ENCODE measurements around the gene GRHL1. TPM values are rescaled to one million over a fixed set of nuclear protein-coding genes. Genes with fewer than 3 reads are reported as not detected.

GRHL1 gene
- total RNA-seq, 1 experiment from 2014 or later: 2.7 TPM

- POLR2A ChIA-PET: no interaction called here
Measured at GRCh38 chr2:9996321-9996720, 44.8 kb downstream of the GRHL1 start.

GRCh38 chr2:9997936-9998335, 46.4 kb downstream of the GRHL1 start:
- Mint-ChIP-seq H3K9me3 (no peaks in the 10 kb centered on the region), H3K27ac (no peak overlapping the region), H3K4me1 (peaks cover 11% of the 10 kb centered on the region), H3K36me3 (no peaks in the 10 kb centered on the region), H3K4me3 (no peak overlapping the region), H3K27me3 (ENCODE audit: low read depth) (no peaks in the 10 kb centered on the region)
- DNase-seq (ENCODE audit: low spot score) (no peak), ATAC-seq (no peak)
- TF ChIP-seq ZNF671 (CRISPR knock-in tag; IDR thresholded peaks at IDR 0.05) (no peak), EMX1 (CRISPR knock-in tag; IDR thresholded peaks at IDR 0.05) (no peak), ZBTB43 (CRISPR knock-in tag; IDR thresholded peaks at IDR 0.05) (no peak), ESRRA (CRISPR knock-in tag; IDR thresholded peaks at IDR 0.05; ENCODE audit: borderline replicate concordance) (no peak), MYBL2 (CRISPR knock-in tag; IDR thresholded peaks at IDR 0.05) (no peak), NFE2L1 (CRISPR knock-in tag; IDR thresholded peaks at IDR 0.05) (no peak)
- TF ChIP-seq, protein P1, sequence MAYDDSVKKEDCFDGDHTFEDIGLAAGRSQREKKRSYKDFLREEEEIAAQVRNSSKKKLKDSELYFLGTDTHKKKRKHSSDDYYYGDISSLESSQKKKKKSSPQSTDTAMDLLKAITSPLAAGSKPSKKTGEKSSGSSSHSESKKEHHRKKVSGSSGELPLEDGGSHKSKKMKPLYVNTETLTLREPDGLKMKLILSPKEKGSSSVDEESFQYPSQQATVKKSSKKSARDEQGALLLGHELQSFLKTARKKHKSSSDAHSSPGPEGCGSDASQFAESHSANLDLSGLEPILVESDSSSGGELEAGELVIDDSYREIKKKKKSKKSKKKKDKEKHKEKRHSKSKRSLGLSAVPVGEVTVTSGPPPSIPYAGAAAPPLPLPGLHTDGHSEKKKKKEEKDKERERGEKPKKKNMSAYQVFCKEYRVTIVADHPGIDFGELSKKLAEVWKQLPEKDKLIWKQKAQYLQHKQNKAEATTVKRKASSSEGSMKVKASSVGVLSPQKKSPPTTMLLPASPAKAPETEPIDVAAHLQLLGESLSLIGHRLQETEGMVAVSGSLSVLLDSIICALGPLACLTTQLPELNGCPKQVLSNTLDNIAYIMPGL (CRISPR knock-in tag; IDR thresholded peaks at IDR 0.05): no peak
- POLR2A ChIA-PET: interaction anchor here (0.7 kb wide), 1 partner anchor 190 kb away, joined by 4 read pairs; no protein-coding TSS in a partner anchor
- CTCF ChIA-PET: interaction anchor here (3.8 kb wide), 1 partner anchor 14 kb away, joined by 22 read pairs; no protein-coding TSS in a partner anchor

More at GRCh38 chr2:9996321-9996720, 44.8 kb downstream of the GRHL1 start:
- Mint-ChIP-seq H3K27ac (no peak overlapping the region; the same call in 1 of the 2 replicates), H3K36me3 (no peaks in the 10 kb centered on the region), H3K9me3 (no peaks in the 10 kb centered on the region), H3K4me1 (peaks cover 7% of the 10 kb centered on the region), H3K4me3 (no peak overlapping the region), H3K27me3 (ENCODE audit: low read depth) (no peaks in the 10 kb centered on the region)
- ATAC-seq (no peak), DNase-seq (ENCODE audit: low spot score) (no peak)
- TF ChIP-seq JUN (CRISPR knock-in tag; IDR thresholded peaks at IDR 0.05) (no peak), ZBTB43 (CRISPR knock-in tag; IDR thresholded peaks at IDR 0.05) (no peak), ZNF512 (CRISPR knock-in tag; IDR thresholded peaks at IDR 0.05; ENCODE audit: borderline replicate concordance) (no peak), JAZF1 (CRISPR knock-in tag; IDR thresholded peaks at IDR 0.05) (no peak), FOXP1 (CRISPR knock-in tag; IDR thresholded peaks at IDR 0.05; ENCODE audit: borderline replicate concordance) (no peak), NR2C2 (CRISPR knock-in tag; IDR thresholded peaks at IDR 0.05) (no peak), GRHL2 (CRISPR knock-in tag; IDR thresholded peaks at IDR 0.05; ENCODE audit: insufficient replicate concordance, severe bottlenecking) (no peak), ATF2 (CRISPR knock-in tag; IDR thresholded peaks at IDR 0.05; ENCODE audit: borderline replicate concordance, low read depth) (no peak), PREB (CRISPR knock-in tag; IDR thresholded peaks at IDR 0.05; ENCODE audit: borderline replicate concordance) (no peak), ZNF138 (CRISPR knock-in tag; conservative IDR thresholded peaks at IDR 0.05) (no peak)
- TF ChIP-seq, protein P2, sequence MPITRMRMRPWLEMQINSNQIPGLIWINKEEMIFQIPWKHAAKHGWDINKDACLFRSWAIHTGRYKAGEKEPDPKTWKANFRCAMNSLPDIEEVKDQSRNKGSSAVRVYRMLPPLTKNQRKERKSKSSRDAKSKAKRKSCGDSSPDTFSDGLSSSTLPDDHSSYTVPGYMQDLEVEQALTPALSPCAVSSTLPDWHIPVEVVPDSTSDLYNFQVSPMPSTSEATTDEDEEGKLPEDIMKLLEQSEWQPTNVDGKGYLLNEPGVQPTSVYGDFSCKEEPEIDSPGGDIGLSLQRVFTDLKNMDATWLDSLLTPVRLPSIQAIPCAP (CRISPR knock-in tag; IDR thresholded peaks at IDR 0.05): no peak
- CTCF ChIA-PET: interaction anchor here (2.0 to 3.8 kb wide), 2 partner anchors 12 to 76 kb away, joined by 6 to 22 read pairs; no protein-coding TSS in a partner anchor
